ENCODE results near the gene BRAF.

BRAF gene

GRCh38 chr7:140924019-140924820, 509 bp downstream of the BRAF start:
- TF ChIP-seq CTCF (IDR thresholded peaks at IDR 0.05; ENCODE audit: extremely low read depth, missing control alignments) = peak; percentile 48
- DNase-seq (ENCODE audit: low spot score) = peak; percentile 85

DNA sequence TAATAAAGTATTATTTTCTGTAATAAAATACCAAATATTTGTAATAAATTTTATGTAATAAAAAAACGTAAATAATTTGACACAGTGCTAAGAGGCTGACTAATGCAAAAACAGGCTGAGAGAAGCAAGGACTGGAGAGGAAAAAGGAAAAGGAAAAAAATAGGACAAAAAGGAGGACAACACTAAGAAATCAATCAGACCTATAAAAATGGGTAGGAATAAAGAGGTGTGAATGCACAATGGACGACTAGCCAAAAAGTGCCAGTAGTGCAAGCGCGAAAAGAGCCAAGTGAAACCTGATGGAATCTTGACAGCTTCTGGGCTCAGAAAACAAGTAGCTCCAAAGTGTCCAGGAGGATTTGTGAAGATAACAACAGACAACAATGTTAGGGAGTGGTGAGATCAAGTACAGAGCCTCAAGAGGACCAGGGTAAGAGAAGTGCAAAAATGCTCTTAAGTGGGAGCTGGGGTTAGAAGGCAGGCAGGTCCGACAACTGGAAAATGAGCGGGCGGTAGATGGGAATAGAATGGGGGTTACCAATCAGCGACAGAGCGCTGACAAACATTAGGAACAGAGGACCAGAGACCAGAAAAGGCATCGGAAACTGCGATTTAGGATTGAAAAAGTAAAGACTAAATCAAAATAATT, 1.2 kb downstream of the BRAF start:
- no peak for TF ChIP-seq CTCF (IDR thresholded peaks at IDR 0.05; ENCODE audit: extremely low read depth, missing control alignments)
- no peak for DNase-seq (ENCODE audit: low spot score)

GRCh38 chr7:140922741-140923345, 1.9 kb downstream of the BRAF start:
- DNase-seq (ENCODE audit: low spot score) = no peak
- no peak for TF ChIP-seq CTCF (IDR thresholded peaks at IDR 0.05; ENCODE audit: extremely low read depth, missing control alignments)

- no peak for TF ChIP-seq CTCF (IDR thresholded peaks at IDR 0.05; ENCODE audit: extremely low read depth, missing control alignments)
- no peak for DNase-seq (ENCODE audit: low spot score)
These were observed 4.0 kb downstream of the BRAF start for GRCh38 chr7:140920745-140921144.

GRCh38 chr7:140918236-140918635, 6.5 kb downstream of the BRAF start:
- no peak for DNase-seq (ENCODE audit: low spot score)
- TF ChIP-seq CTCF (IDR thresholded peaks at IDR 0.05; ENCODE audit: extremely low read depth, missing control alignments) = no peak

GRCh38 chr7:140917258-140917657, 7.5 kb downstream of the BRAF start:
- TF ChIP-seq CTCF (IDR thresholded peaks at IDR 0.05; ENCODE audit: extremely low read depth, missing control alignments) = no peak
- DNase-seq (ENCODE audit: low spot score) = no peak

- TF ChIP-seq CTCF (IDR thresholded peaks at IDR 0.05; ENCODE audit: extremely low read depth, missing control alignments) = no peak
- no peak for DNase-seq (ENCODE audit: low spot score)
These were observed 8.7 kb downstream of the BRAF start for GRCh38 chr7:140915935-140916555.

All from GM20000 (cell line).